HG02763 (cell line): Measurements from ENCODE around the gene GSTM3.
"Not testable (repeated sequence)": the region's sequence is repeated elsewhere in the genome, so short reads cannot be mapped to it uniquely, and the experiment has no call there.

Experiments
- ATAC-seq: cut with Tn5 transposase; IDR thresholded peaks from one replicate; pipeline ENCODE4 v1.9.1; 2021; ENCODE audit warnings: mild to moderate bottlenecking, moderate library complexity; ENCODE audit not compliant: unreplicated experiment

GSTM3 gene

GRCh38 chr1:109732390-109732881 is 8.4 kb downstream of the GSTM3 start:
- ATAC-seq = no peak

DNA sequence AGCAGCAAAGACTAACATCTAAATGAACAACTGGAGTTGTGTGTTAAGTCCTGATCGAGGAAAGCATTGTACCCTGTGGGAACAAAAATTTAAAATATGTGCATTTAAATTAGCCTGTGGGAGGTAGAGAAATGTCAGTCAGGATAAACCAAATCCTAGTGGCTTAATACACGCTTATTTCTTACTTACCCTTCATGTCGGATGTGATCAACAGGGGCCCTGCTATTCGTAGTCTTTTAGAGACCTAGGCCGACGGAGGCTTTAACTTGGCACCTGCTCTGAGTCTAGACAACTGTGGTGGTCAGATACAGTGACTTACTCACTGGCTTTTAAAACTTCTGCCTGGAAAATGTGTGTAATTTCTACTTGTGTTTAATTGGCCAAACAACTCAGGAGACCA is 10.2 kb downstream of the GSTM3 start:
- ATAC-seq = no peak

- no peak for ATAC-seq
Observed at GRCh38 chr1:109728870-109729269, 12.0 kb downstream of the GSTM3 start.

DNA sequence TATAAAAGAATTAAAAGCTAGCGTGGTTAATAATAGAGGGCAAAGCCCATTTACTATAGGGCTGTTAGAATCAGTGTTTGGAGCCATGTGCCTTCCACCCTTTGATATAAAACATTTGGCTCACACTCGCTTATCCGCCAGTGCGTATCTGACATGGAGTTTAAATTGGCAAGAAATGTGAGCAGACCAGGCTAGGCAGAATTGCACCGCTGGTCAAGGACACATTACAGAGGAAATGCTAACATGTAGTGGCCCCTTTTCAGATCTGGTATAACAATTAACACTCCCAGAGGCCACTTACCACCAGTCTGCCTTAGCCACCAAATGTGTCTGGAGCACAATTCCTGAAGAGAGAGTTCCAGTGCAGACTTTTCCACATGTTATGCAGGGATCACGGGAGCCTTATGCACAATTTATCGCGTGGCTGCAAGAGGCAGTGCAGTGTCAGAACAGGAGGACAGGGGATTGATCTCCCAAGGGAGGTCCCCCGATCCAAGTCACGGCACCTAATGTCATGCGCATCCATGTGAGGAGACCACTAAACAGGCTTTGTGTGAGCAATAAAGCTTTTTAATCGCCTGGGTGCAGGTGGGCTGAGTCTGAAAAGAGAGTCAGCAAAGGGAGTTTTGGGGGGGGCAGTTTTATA is 14.0 kb downstream of the GSTM3 start:
- no peak for ATAC-seq

DNA sequence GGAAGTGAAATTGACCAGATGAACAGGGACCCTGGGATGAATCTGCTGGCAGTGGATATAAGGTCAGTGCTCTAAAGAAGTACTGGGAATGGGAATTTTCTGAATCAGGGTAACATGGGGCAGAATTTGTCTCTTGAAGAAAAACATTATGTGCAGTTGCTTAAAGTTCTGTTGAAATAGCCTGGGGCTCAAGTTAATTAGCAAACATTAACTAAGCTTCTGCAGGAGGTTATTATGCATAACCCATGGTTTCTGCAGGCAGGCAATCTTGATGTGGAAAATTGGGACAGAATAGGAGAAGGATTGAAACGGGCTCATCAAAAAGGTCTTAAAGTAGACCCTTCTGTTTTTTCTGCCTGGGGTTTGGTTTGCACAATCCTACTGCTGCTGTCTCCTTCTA is 14.8 kb downstream of the GSTM3 start:
- no peak for ATAC-seq

- ATAC-seq = no peak
Observed at GRCh38 chr1:109725510-109725909, 15.3 kb downstream of the GSTM3 start.

DNA sequence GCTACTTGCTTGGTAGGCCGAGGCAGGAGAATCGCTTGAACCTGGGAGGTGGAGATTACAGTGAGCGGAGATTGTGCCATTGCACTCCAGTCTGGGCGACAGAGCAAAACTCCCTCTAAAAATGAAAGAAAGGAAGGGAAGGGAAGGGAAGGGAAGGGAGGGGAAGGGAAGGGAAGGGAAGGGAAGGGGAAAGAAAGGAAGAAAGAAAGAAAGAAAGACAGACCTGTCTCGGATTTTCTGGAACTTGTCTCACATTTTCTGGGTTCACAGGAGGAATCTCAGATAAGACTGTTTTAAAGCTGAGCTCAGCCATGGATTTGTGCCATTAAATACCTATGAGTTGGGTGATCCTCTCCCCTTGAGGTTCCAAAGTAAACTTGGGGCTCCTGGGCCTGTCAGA is 15.9 kb downstream of the GSTM3 start:
- no peak for ATAC-seq

DNA sequence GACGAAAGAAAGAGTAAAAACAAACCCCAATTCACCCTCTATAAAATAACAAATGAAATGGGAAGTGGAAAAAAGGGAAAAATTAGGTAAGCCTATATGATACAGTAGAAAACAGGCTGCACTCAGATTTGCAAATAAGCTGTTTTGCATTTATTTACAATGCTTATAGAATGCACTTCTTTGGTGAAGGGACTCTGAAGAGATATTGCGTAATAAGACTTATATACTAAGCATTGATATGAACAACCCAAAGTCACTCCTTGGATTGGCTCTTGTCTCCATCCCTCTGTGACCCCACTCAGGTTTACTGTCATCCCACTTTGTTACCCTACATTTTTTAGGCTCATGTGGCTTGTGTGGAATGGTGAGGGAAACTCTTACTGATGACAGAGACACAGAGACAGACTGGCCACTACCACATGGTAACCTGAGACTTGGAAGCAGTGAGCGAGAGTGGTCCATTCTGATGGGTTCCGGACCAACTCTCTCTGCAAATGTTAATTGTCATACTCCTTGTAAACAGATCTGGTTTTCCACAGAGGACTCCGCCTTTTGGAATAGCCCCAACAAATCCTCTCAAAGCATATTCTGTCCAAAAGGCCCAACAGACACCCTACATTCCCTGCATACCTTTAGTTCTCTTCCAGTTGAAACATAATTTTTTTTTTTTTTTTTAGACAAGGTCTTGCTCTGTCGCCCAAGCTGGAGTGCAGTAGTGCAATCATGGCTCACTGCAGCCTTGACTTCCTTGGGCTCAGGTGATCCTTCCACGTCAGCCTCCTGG is 17.7 kb downstream of the GSTM3 start:
- ATAC-seq = no peak

DNA sequence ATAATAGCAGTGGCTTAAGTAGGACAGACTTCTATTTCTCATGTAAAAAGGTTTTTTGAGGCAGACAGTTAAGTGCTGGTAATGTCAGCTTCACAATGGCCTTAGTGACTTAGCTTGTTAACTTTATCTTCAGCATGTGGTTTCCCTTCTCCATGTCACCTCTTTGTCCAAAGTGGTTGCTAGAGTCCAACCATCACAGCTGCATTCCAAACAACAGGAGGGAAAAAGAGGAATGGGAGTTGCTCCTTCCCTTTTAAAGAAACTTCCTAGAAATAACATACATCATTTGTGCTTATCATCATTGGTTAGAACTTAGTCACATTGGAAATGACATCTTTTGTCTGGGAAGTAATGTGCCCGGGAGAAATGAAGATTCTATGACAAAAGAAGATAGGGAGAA is 18.9 kb downstream of the GSTM3 start:
- no peak for ATAC-seq

DNA sequence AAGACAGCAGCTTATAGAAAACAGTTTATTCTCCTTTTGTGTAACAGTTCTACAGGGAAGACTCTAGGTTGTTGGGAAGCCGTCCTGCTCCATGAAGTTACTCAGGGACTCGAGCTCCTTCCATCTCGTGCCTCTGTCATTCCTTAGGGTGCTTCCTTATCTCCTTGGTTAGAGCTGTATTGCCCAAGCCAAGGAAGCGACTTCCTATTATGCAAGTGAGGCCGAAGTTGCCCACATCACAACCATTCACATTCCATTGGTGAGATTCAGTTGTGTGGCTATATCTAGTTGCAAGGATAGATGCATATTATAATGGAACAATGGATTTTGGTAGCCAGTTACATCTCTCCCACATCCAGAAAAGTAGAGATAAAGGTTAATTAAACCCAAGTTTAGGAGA is 19.8 kb downstream of the GSTM3 start:
- no peak for ATAC-seq

GRCh38 chr1:109719337-109719837 is 21.5 kb downstream of the GSTM3 start:
- ATAC-seq = no peak

DNA sequence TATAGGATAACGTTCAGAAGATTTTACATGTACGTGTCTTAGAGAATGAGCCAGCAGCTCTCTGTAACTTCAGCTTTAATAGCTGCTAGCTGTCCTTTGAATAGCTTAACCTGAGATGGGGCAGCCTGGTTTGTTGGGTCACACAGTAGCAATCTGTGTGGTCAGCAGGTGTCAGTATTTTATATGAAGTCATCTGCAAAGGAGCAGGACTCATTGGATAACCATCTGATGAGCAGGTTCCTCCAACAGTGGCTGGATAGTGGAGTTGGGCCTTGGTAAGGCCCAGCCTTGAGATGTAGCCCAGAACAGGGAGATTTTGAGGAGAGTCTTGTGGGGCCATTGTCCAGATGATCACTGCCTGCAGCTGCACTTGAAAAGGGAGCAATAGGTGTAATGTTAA is 22.3 kb downstream of the GSTM3 start:
- no peak for ATAC-seq

DNA sequence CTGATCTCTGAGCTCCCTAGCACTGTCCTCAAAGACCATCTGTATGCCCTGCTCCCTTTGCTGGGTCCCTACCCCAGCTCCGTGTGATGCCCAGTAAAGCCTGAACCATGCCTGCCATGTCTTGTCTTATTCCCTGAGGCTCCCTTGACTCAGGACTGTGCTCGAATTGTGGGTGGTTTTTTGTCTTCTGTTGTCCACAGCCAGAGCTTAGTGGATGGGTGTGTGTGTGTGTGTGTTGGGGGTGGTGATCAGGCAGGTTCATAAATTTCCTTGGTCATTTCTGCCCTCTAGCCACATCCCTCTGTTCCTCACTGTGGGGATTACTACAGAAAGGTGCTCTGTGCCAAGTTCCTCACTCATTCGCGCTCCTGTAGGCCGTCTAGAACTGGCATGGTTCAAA is 23.1 kb downstream of the GSTM3 start:
- no peak for ATAC-seq

- ATAC-seq = no peak
Observed at GRCh38 chr1:109716570-109717090, 24.2 kb downstream of the GSTM3 start.

- ATAC-seq = no peak
Observed at GRCh38 chr1:109716121-109716520, 24.7 kb downstream of the GSTM3 start.

DNA sequence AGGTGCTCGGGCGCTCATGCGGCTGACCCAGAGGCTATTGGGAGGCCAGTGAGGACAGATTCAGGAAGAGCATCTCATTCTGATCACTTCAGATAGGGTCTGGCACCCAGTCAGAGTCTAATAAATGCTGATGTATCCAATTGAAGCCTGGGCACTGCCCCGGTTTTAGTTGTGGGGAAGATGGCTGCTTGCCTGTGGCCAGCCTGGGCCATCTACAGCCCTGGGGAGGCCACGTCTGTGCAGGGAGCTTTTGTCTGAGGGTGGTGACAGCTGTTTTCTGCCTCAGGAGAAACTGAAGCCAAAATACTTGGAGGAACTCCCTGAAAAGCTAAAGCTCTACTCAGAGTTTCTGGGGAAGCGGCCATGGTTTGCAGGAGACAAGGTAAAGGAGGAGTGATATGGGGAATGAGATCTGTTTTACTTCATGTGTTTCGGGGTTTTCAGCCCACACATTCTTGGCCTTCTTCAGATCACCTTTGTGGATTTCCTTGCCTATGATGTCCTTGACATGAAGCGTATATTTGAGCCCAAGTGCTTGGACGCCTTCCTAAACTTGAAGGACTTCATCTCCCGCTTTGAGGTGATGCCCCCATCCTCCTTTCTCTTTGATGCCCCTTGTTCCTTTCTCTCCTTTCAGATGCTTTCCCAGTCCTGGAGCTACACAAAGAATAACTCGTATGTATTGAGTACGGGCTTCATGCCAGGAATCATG is 26.0 kb downstream of the GSTM3 start:
- ATAC-seq = no peak

GRCh38 chr1:109713636-109714035 is 27.2 kb downstream of the GSTM3 start:
- no peak for ATAC-seq

GRCh38 chr1:109712321-109712864 is 28.4 kb downstream of the GSTM3 start:
- ATAC-seq = no peak

- ATAC-seq = not testable (repeated sequence)
Observed at GRCh38 chr1:109711593-109712320, 29.1 kb downstream of the GSTM3 start, which contains the start of gene GSTM5. TSS of gene GSTM5 (plus strand) at chr1:109712251. CDS start at chr1:109712313, 62 bp downstream.

GRCh38 chr1:109709822-109710221 is 31.0 kb downstream of the GSTM3 start:
- ATAC-seq = not testable (repeated sequence)
